ENCODE results near the gene SLC7A14.

GRCh38 chr3:170611751-170612150 lies 25.9 kb upstream of the SLC7A14 start:
- TF ChIP-seq CTCF (conservative IDR thresholded peaks at IDR 0.05; ENCODE audit: low read length) (no peak), EZH2phosphoT487 (IDR thresholded peaks at IDR 0.05; ENCODE audit: borderline replicate concordance, low read depth, low read length) (no peak)
